NCI-H460 (cell line): ENCODE results near the gene NTSR1. TPM values are rescaled to one million over a fixed set of nuclear protein-coding genes. Genes with fewer than 3 reads are reported as not detected.

Source experiments
- DNase-seq: peaks from one replicate; pipeline ENCODE4 v3.0.0-alpha.2; 2016; ENCODE audit warnings: low read depth; ENCODE audit errors: extremely low read depth
- total RNA-seq: library from RNA; depleted of rRNA; stranded (reverse); fragments of >200 nt; shearing (Covaris generic); gene quantifications from 2 replicates; pipeline ENCODE4 v1.2.3, GENCODE V29; 2014

The NTSR1 gene
- total RNA-seq, 1 experiment from 2014 or later = 19.3 TPM

GRCh38 chr20:62768234-62768546 lies 59.6 kb downstream of the NTSR1 start:
- DNase-seq = no peak

GRCh38 chr20:62768551-62769287 lies 60.1 kb downstream of the NTSR1 start:
- no peak for DNase-seq

- DNase-seq = no peak
These were observed 60.9 kb downstream of the NTSR1 start for GRCh38 chr20:62769346-62770071.

GRCh38 chr20:62770111-62770910 lies 61.7 kb downstream of the NTSR1 start:
- DNase-seq = no peak

- DNase-seq = no peak
These were observed 62.3 kb downstream of the NTSR1 start for GRCh38 chr20:62770916-62771315.

GRCh38 chr20:62771396-62772102 lies 62.9 kb downstream of the NTSR1 start:
- no peak for DNase-seq

GRCh38 chr20:62772103-62772611 lies 63.5 kb downstream of the NTSR1 start:
- no peak for DNase-seq

GRCh38 chr20:62772619-62772989 lies 64.0 kb downstream of the NTSR1 start:
- DNase-seq = no peak

GRCh38 chr20:62772990-62773844 lies 64.6 kb downstream of the NTSR1 start:
- no peak for DNase-seq

- no peak for DNase-seq
These were observed 65.4 kb downstream of the NTSR1 start for GRCh38 chr20:62773845-62774714.

- DNase-seq = no peak
These were observed 66.1 kb downstream of the NTSR1 start for GRCh38 chr20:62774762-62775161.

- no peak for DNase-seq
These were observed 66.6 kb downstream of the NTSR1 start for GRCh38 chr20:62775206-62775605.

GRCh38 chr20:62776035-62776691 lies 67.5 kb downstream of the NTSR1 start:
- DNase-seq = no peak

- peak; percentile 77 for DNase-seq
These were observed 68.3 kb downstream of the NTSR1 start for GRCh38 chr20:62776692-62777527.

- DNase-seq = no peak
These were observed 68.8 kb downstream of the NTSR1 start for GRCh38 chr20:62777528-62777830.

- DNase-seq = no peak
These were observed 69.4 kb downstream of the NTSR1 start for GRCh38 chr20:62778058-62778457.

- DNase-seq = no peak
These were observed 70.2 kb downstream of the NTSR1 start for GRCh38 chr20:62778601-62779416.
